Measurements from ENCODE around the gene RHEBL1. TPM values are rescaled to one million over a fixed set of nuclear protein-coding genes. Genes with fewer than 3 reads are reported as not detected.

Gene RHEBL1
- total RNA-seq, 2 experiments from 2014 or later = 8.0 to 9.7 TPM

GRCh38 chr12:49094975-49095365, 25.2 kb upstream of the RHEBL1 start:
- H3K27me3 Mint-ChIP-seq = peaks cover 49% of the 10 kb centered on the region
- peaks cover 10% of the 10 kb centered on the region for H3K36me3 Mint-ChIP-seq

GRCh38 chr12:49094160-49094974, 24.6 kb upstream of the RHEBL1 start, which contains the start of gene DHH:
Gene DHH, minus strand, starts transcription at chr12:49094801. Its CDS starts 289 bp downstream, at chr12:49094512.
- POLR2A ChIA-PET = interaction anchor here (0.6 to 1.9 kb wide), 11 partner anchors 11 to 98 kb away, joined by 3 to 14 read pairs (median 4); partner anchors contain the start of genes RHEBL1, TUBA1A and TUBA1B
- Mint-ChIP-seq H3K36me3 (peaks cover 10% of the 10 kb centered on the region), H3K27me3 (peaks cover 51% of the 10 kb centered on the region), H3K9me3 (no peaks in the 10 kb centered on the region), H3K4me3 (peak within 1 kb of the TSS; percentile 52), H3K4me1 (peaks cover 30% of the 10 kb centered on the region), H3K27ac (no peak within 1 kb of the TSS)
- ATAC-seq (ENCODE audit: low read depth) (no peak), DNase-seq (peak; percentile 38)

More at GRCh38 chr12:49094975-49095365, 25.2 kb upstream of the RHEBL1 start:
- POLR2A ChIA-PET = interaction anchor here (0.8 to 1.9 kb wide), 9 partner anchors 15 to 98 kb away, joined by 3 to 14 read pairs (median 4); partner anchors contain the start of genes RHEBL1, TUBA1A and TUBA1B
- no peak for DNase-seq
- no peak overlapping the region for H3K27ac Mint-ChIP-seq
- no peak overlapping the region for H3K4me3 Mint-ChIP-seq
- no peak for ATAC-seq (ENCODE audit: low read depth)
- H3K9me3 Mint-ChIP-seq = no peaks in the 10 kb centered on the region
- H3K4me1 Mint-ChIP-seq = peaks cover 26% of the 10 kb centered on the region

GRCh38 chr12:49093792-49094159, 24.0 kb upstream of the RHEBL1 start:
- peaks cover 57% of the 10 kb centered on the region for H3K27me3 Mint-ChIP-seq
- POLR2A ChIA-PET = interaction anchor here (1.1 to 1.9 kb wide), 6 partner anchors 11 to 37 kb away, joined by 3 to 14 read pairs (median 4); partner anchors contain the start of gene TUBA1B
- no peak for ATAC-seq (ENCODE audit: low read depth)
- no peak overlapping the region for H3K27ac Mint-ChIP-seq
- peaks cover 30% of the 10 kb centered on the region for H3K4me1 Mint-ChIP-seq
- H3K9me3 Mint-ChIP-seq = no peaks in the 10 kb centered on the region
- peaks cover 10% of the 10 kb centered on the region for H3K36me3 Mint-ChIP-seq
- peak overlapping the region; percentile 52 for H3K4me3 Mint-ChIP-seq
- no peak for DNase-seq

- POLR2A ChIA-PET = interaction anchor here (1.1 to 1.2 kb wide), 3 partner anchors 12 to 28 kb away, joined by 3 to 6 read pairs (median 3); no protein-coding TSS in a partner anchor
- DNase-seq = no peak
- Mint-ChIP-seq H3K27ac (no peak overlapping the region), H3K27me3 (peaks cover 62% of the 10 kb centered on the region), H3K9me3 (no peaks in the 10 kb centered on the region), H3K4me1 (peaks cover 35% of the 10 kb centered on the region), H3K36me3 (peaks cover 10% of the 10 kb centered on the region), H3K4me3 (no peak overlapping the region)
- no peak for ATAC-seq (ENCODE audit: low read depth)
These were observed 23.1 kb upstream of the RHEBL1 start for GRCh38 chr12:49092816-49093406.

GRCh38 chr12:49092086-49092815, 22.5 kb upstream of the RHEBL1 start:
- H3K36me3 Mint-ChIP-seq = peaks cover 10% of the 10 kb centered on the region
- POLR2A ChIA-PET = interaction anchor here (1.2 to 1.3 kb wide), 3 partner anchors 23 to 39 kb away, joined by 4 to 7 read pairs (median 6); partner anchors contain the start of genes RHEBL1 and TUBA1B
- no peak overlapping the region for H3K27ac Mint-ChIP-seq
- H3K9me3 Mint-ChIP-seq = no peaks in the 10 kb centered on the region
- H3K27me3 Mint-ChIP-seq = peaks cover 62% of the 10 kb centered on the region
- H3K4me3 Mint-ChIP-seq = peak overlapping the region; percentile 67
- peaks cover 42% of the 10 kb centered on the region for H3K4me1 Mint-ChIP-seq
- DNase-seq (peak; percentile 67), ATAC-seq (ENCODE audit: low read depth) (peak; percentile 23)

GRCh38 chr12:49091836-49092085, 22.0 kb upstream of the RHEBL1 start:
- Mint-ChIP-seq H3K36me3 (peaks cover 9% of the 10 kb centered on the region), H3K4me1 (peaks cover 47% of the 10 kb centered on the region), H3K9me3 (no peaks in the 10 kb centered on the region), H3K4me3 (peak overlapping the region; percentile 67), H3K27me3 (peaks cover 62% of the 10 kb centered on the region), H3K27ac (no peak overlapping the region)
- POLR2A ChIA-PET = interaction anchor here (1.2 to 1.3 kb wide), 3 partner anchors 22 to 40 kb away, joined by 4 to 7 read pairs (median 6); partner anchors contain the start of genes RHEBL1 and TUBA1B
- ATAC-seq (ENCODE audit: low read depth) (no peak), DNase-seq (no peak)

- Mint-ChIP-seq H3K4me1 (peaks cover 50% of the 10 kb centered on the region), H3K36me3 (peaks cover 6% of the 10 kb centered on the region), H3K27me3 (peaks cover 62% of the 10 kb centered on the region), H3K27ac (no peak overlapping the region), H3K4me3 (peak overlapping the region; percentile 70), H3K9me3 (no peaks in the 10 kb centered on the region)
- DNase-seq (peak; percentile 45), ATAC-seq (ENCODE audit: low read depth) (no peak)
- POLR2A ChIA-PET = interaction anchor here (1.2 to 1.3 kb wide), 3 partner anchors 22 to 40 kb away, joined by 4 to 7 read pairs (median 6); partner anchors contain the start of genes RHEBL1 and TUBA1B
These were observed 21.5 kb upstream of the RHEBL1 start for GRCh38 chr12:49091056-49091835.

- peaks cover 53% of the 10 kb centered on the region for H3K4me1 Mint-ChIP-seq
- H3K36me3 Mint-ChIP-seq = peaks cover 2% of the 10 kb centered on the region
- no peak overlapping the region for H3K27ac Mint-ChIP-seq
- ATAC-seq (ENCODE audit: low read depth) (peak; percentile 19), DNase-seq (peak; percentile 68)
- peaks cover 57% of the 10 kb centered on the region for H3K27me3 Mint-ChIP-seq
- no peaks in the 10 kb centered on the region for H3K9me3 Mint-ChIP-seq
- H3K4me3 Mint-ChIP-seq = peak overlapping the region; percentile 74
- POLR2A ChIA-PET = interaction anchor here (0.8 to 2.1 kb wide), 4 partner anchors 10 to 41 kb away, joined by 3 to 7 read pairs (median 4); partner anchors contain the start of gene TUBA1B
These were observed 20.3 kb upstream of the RHEBL1 start for GRCh38 chr12:49089821-49090773.

- no peaks in the 10 kb centered on the region for H3K36me3 Mint-ChIP-seq
- POLR2A ChIA-PET = interaction anchor here (0.5 to 3.2 kb wide), 12 partner anchors 9 to 175 kb away, joined by 3 to 30 read pairs (median 4); partner anchors contain the start of genes RHEBL1, TUBA1A, TUBA1B and TUBA1C
- no peak for ATAC-seq (ENCODE audit: low read depth)
- peak overlapping the region; percentile 15 for H3K4me3 Mint-ChIP-seq
- no peaks in the 10 kb centered on the region for H3K9me3 Mint-ChIP-seq
- peaks cover 55% of the 10 kb centered on the region for H3K4me1 Mint-ChIP-seq
- H3K27me3 Mint-ChIP-seq = peaks cover 50% of the 10 kb centered on the region
- no peak overlapping the region for H3K27ac Mint-ChIP-seq
- no peak for DNase-seq
These were observed 19.2 kb upstream of the RHEBL1 start for GRCh38 chr12:49088932-49089330.

GRCh38 chr12:49088150-49088931, 18.6 kb upstream of the RHEBL1 start:
- peak; percentile 69 for DNase-seq
- H3K4me1 Mint-ChIP-seq = peaks cover 49% of the 10 kb centered on the region
- H3K9me3 Mint-ChIP-seq = no peaks in the 10 kb centered on the region
- no peaks in the 10 kb centered on the region for H3K36me3 Mint-ChIP-seq
- H3K27me3 Mint-ChIP-seq = peaks cover 44% of the 10 kb centered on the region
- POLR2A ChIA-PET = interaction anchor here (0.5 to 3.2 kb wide), 11 partner anchors 10 to 176 kb away, joined by 3 to 30 read pairs (median 4); partner anchors contain the start of genes RHEBL1, TUBA1A, TUBA1B and TUBA1C
- no peak overlapping the region for H3K27ac Mint-ChIP-seq
- ATAC-seq (ENCODE audit: low read depth) = peak; percentile 86
- H3K4me3 Mint-ChIP-seq = peak overlapping the region; percentile 46

GRCh38 chr12:49086116-49086515, 16.3 kb upstream of the RHEBL1 start:
- ATAC-seq (ENCODE audit: low read depth) (no peak), DNase-seq (no peak)
- Mint-ChIP-seq H3K4me1 (peaks cover 41% of the 10 kb centered on the region), H3K9me3 (no peaks in the 10 kb centered on the region), H3K27ac (no peak overlapping the region), H3K36me3 (no peaks in the 10 kb centered on the region), H3K4me3 (no peak overlapping the region), H3K27me3 (peaks cover 23% of the 10 kb centered on the region)
- POLR2A ChIA-PET = interaction anchor here (1.0 to 3.2 kb wide), 5 partner anchors 13 to 66 kb away, joined by 3 to 30 read pairs (median 8); partner anchors contain the start of genes RHEBL1 and TUBA1B
